Astrocyte (in vitro differentiated cells and primary cell): ENCODE data around the gene RBCK1.

Experiments
- EZH2 ChIP-seq: IDR thresholded peaks from 2 replicates; pipeline ENCODE4 v1.6.1; 2012; ENCODE audit warnings: mild to moderate bottlenecking, low read length, inconsistent platforms; ENCODE audit not compliant: insufficient read depth
- TF ChIP-seq, protein P1 (sequence below): IDR thresholded peaks from 2 replicates; pipeline ENCODE4 v1.5.1; 2011; ENCODE audit warnings: low read depth, mild to moderate bottlenecking, inconsistent platforms, low read length, moderate library complexity; ENCODE audit not compliant: insufficient read depth

DNA sequence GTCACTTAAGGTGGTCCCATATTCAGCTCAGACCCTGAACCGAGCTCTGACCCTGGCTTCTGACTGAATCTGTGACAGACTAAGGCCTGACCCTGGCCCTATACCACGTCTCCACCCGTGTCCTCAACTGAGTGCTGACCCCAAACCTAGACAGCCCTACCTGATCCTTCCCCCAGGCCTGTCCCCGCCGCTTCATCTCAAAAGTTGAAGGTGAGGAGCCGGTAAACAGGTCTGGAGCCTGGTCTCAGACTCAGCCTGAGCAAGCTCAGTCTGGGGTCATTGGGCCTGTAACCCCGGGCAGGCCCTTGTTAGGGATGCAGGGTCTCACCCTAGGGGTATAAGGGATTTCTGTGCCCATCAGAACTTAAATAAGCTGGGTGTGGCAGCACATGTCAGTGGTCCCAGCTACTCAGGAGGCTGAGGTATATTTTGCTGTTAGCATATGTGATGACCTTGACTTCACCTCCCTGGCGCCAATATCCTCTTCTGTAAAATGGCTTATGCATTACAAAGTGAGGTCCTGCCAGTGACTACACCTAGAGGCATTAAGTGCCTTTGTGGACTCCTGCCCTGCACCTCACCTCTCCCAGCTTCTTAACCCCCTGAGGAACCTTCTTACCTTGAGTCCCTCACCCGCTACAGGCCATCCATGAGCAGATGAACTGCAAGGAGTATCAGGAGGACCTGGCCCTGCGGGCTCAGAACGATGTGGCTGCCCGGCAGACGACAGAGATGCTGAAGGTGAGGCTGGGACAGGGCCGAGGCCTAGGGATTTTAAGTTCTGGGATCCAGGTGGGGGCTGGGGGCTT is 20.0 kb downstream of the RBCK1 start:
- TF ChIP-seq, protein P1, sequence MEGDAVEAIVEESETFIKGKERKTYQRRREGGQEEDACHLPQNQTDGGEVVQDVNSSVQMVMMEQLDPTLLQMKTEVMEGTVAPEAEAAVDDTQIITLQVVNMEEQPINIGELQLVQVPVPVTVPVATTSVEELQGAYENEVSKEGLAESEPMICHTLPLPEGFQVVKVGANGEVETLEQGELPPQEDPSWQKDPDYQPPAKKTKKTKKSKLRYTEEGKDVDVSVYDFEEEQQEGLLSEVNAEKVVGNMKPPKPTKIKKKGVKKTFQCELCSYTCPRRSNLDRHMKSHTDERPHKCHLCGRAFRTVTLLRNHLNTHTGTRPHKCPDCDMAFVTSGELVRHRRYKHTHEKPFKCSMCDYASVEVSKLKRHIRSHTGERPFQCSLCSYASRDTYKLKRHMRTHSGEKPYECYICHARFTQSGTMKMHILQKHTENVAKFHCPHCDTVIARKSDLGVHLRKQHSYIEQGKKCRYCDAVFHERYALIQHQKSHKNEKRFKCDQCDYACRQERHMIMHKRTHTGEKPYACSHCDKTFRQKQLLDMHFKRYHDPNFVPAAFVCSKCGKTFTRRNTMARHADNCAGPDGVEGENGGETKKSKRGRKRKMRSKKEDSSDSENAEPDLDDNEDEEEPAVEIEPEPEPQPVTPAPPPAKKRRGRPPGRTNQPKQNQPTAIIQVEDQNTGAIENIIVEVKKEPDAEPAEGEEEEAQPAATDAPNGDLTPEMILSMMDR, result no peak
- TF ChIP-seq EZH2, result no peak
